H9 (cell line): ENCODE results near the gene NSUN7. TPM values are rescaled to one million over a fixed set of nuclear protein-coding genes. Genes with fewer than 3 reads are reported as not detected.

Experiments
- DNase-seq: peaks from one replicate; pipeline ENCODE4 v3.0.0-alpha.2; 2017
- H2AFZ ChIP-seq: one replicate; pipeline ENCODE4 v1.6.1; 2013; ENCODE audit warnings: mild to moderate bottlenecking, low read length, control low read depth, moderate library complexity
- H2AK5ac ChIP-seq: 2 replicates; pipeline ENCODE4 v1.6.1; 2013; ENCODE audit warnings: low read length, control low read depth, mixed read lengths; ENCODE audit not compliant: insufficient read length
- H2BK120ac ChIP-seq: one replicate; pipeline ENCODE4 v1.6.1; 2013; ENCODE audit warnings: low read depth, mild to moderate bottlenecking, low read length, control low read depth, inconsistent platforms; ENCODE audit not compliant: poor library complexity, severe bottlenecking
- H2BK12ac ChIP-seq: 2 replicates; pipeline ENCODE4 v1.6.1; 2013; ENCODE audit warnings: low read length, control low read depth, mixed read lengths, low read depth; ENCODE audit not compliant: insufficient read length
- H2BK15ac ChIP-seq: 2 replicates; pipeline ENCODE4 v1.6.1; 2013; ENCODE audit warnings: low read depth, low read length, control low read depth
- H2BK20ac ChIP-seq: one replicate; pipeline ENCODE4 v1.6.1; 2013; ENCODE audit warnings: low read depth, mild to moderate bottlenecking, low read length, control low read depth, inconsistent platforms; ENCODE audit not compliant: poor library complexity, severe bottlenecking
- H2BK5ac ChIP-seq: 2 replicates; pipeline ENCODE4 v1.6.1; 2013; ENCODE audit warnings: low read length, control low read depth, mixed read lengths; ENCODE audit not compliant: insufficient read length
- H3K14ac ChIP-seq: 2 replicates; pipeline ENCODE4 v1.6.1; 2013; ENCODE audit warnings: low read length, control low read depth; ENCODE audit not compliant: insufficient read depth
- H3K18ac ChIP-seq: 2 replicates; pipeline ENCODE4 v1.6.1; 2013; ENCODE audit warnings: low read depth, mild to moderate bottlenecking, mixed read lengths, low read length, control low read depth; ENCODE audit not compliant: insufficient read length
- H3K23ac ChIP-seq: 2 replicates; pipeline ENCODE4 v1.6.1; 2013; ENCODE audit warnings: low read length, control low read depth, mixed read lengths, low read depth; ENCODE audit not compliant: insufficient read length
- H3K23me2 ChIP-seq: 2 replicates; pipeline ENCODE4 v1.6.1; 2013; ENCODE audit warnings: low read depth, mild to moderate bottlenecking, mixed read lengths, low read length, control low read depth; ENCODE audit not compliant: insufficient read length, poor library complexity, severe bottlenecking
- H3K27ac ChIP-seq: 2 replicates; pipeline ENCODE4 v1.5.1; 2013; ENCODE audit warnings: low read length, control low read depth, mixed read lengths, low read depth; ENCODE audit not compliant: insufficient read length
- H3K27me3 ChIP-seq: 2 replicates; pipeline ENCODE4 v1.6.1; 2013; ENCODE audit warnings: low read length, control low read depth, inconsistent platforms; ENCODE audit not compliant: insufficient read depth
- H3K4ac ChIP-seq: 2 replicates; pipeline ENCODE4 v1.6.1; 2013; ENCODE audit warnings: low read depth, mild to moderate bottlenecking, control low read depth, inconsistent platforms, low read length, moderate library complexity
- H3K4me1 ChIP-seq: 2 replicates; pipeline ENCODE4 v1.6.1; 2013; ENCODE audit warnings: low read length, control low read depth, inconsistent platforms; ENCODE audit not compliant: insufficient read depth
- H3K4me2 ChIP-seq: 2 replicates; pipeline ENCODE4 v1.6.1; 2013; ENCODE audit warnings: low read length, control low read depth, mixed read lengths; ENCODE audit not compliant: insufficient read length, insufficient read depth
- H3K56ac ChIP-seq: 2 replicates; pipeline ENCODE4 v1.6.1; 2013; ENCODE audit warnings: low read depth, mild to moderate bottlenecking, mixed read lengths, low read length, control low read depth; ENCODE audit not compliant: insufficient read length
- H3K79me1 ChIP-seq: 2 replicates; pipeline ENCODE4 v1.6.1; 2013; ENCODE audit warnings: low read depth, mild to moderate bottlenecking, moderate library complexity, low read length, control low read depth, inconsistent platforms; ENCODE audit not compliant: insufficient read depth, poor library complexity, severe bottlenecking
- H3K79me2 ChIP-seq: 2 replicates; pipeline ENCODE4 v1.6.1; 2013; ENCODE audit warnings: low read length, control low read depth, inconsistent platforms; ENCODE audit not compliant: insufficient read depth
- H3K9ac ChIP-seq: 2 replicates; pipeline ENCODE4 v1.6.1; 2013; ENCODE audit warnings: low read length, control low read depth, mixed read lengths; ENCODE audit not compliant: insufficient read length; ENCODE audit errors: extremely low read depth
- H3K9me3 ChIP-seq: one replicate; pipeline ENCODE4 v1.6.1; 2013; ENCODE audit warnings: low read depth, low read length, inconsistent platforms; ENCODE audit not compliant: control insufficient read depth
- H3T11ph ChIP-seq: one replicate; pipeline ENCODE4 v1.6.1; 2013; ENCODE audit warnings: mild to moderate bottlenecking, low read length, control low read depth, inconsistent platforms
- H4K20me1 ChIP-seq: one replicate; pipeline ENCODE4 v1.6.1; 2013; ENCODE audit not compliant: control insufficient read depth, insufficient read length, insufficient read depth
- H4K5ac ChIP-seq: 2 replicates; pipeline ENCODE4 v1.6.1; 2013; ENCODE audit warnings: low read depth, mild to moderate bottlenecking, mixed read lengths, low read length, control low read depth; ENCODE audit not compliant: insufficient read length
- H4K8ac ChIP-seq: replicated peaks from 2 replicates; pipeline ENCODE4 v1.6.1; 2013; ENCODE audit warnings: low read length, control low read depth, mixed read lengths, low read depth; ENCODE audit not compliant: insufficient read length
- H4K91ac ChIP-seq: 2 replicates; pipeline ENCODE4 v1.6.1; 2013; ENCODE audit warnings: low read depth, mild to moderate bottlenecking, moderate library complexity, mixed read lengths, low read length, control low read depth; ENCODE audit not compliant: insufficient read length
- H3K27ac Mint-ChIP-seq, 3 experiments: 2 replicates in 2 of 3; 3 replicates in 1 of 3; pipeline ENCODE4 v1.8.0; 2020 to 2021; ENCODE audit warnings: mixed read lengths in 3 of 3, mild to moderate bottlenecking in 1 of 3, moderate library complexity in 1 of 3
- H3K27me3 Mint-ChIP-seq: 2 replicates; pipeline ENCODE4 v1.8.0; 2021; ENCODE audit warnings: low read depth, mild to moderate bottlenecking, moderate library complexity, mixed read lengths
- H3K36me3 Mint-ChIP-seq, 3 experiments: 2 replicates in 2 of 3; 3 replicates in 1 of 3; pipeline ENCODE4 v1.8.0; 2020 to 2021; ENCODE audit warnings: low read depth in 3 of 3, mixed read lengths in 3 of 3; ENCODE audit not compliant: insufficient read depth in 1 of 3
- H3K4me1 Mint-ChIP-seq, 2 experiments: 2 replicates each; pipeline ENCODE4 v1.8.0; 2020; ENCODE audit warnings: mixed read lengths in 2 of 2
- H3K4me3 Mint-ChIP-seq, 2 experiments: 2 replicates in 1 of 2; 3 replicates in 1 of 2; pipeline ENCODE4 v1.8.0; 2020 to 2021; ENCODE audit warnings: mild to moderate bottlenecking in 2 of 2, mixed read lengths in 2 of 2, moderate library complexity in 1 of 2
- H3K9me3 Mint-ChIP-seq, 2 experiments: 2 replicates in 1 of 2; 3 replicates in 1 of 2; pipeline ENCODE4 v1.8.0; 2020; ENCODE audit warnings: mild to moderate bottlenecking in 2 of 2, mixed read lengths in 2 of 2, moderate library complexity in 1 of 2
- CTCF ChIP-seq: fragments of 200-600 bp; sonication (generic); conservative IDR thresholded peaks from 3 replicates; pipeline ENCODE4 v1.8.0; 2021; ENCODE audit warnings: antibody characterized with exemption, mild to moderate bottlenecking
- WGBS: extraction: QIAGEN DNeasy Blood & Tissue Kit; methylation state at CpG from one replicate; pipeline ENCODE4 v1.1.7; 2013; ENCODE audit warnings: missing lambda C conversion rate, low lambda C conversion rate, mixed read lengths; ENCODE audit not compliant: insufficient read length; ENCODE audit errors: extremely low coverage; 5-methylcytosine and 5-hydroxymethylcytosine counted together
- total RNA-seq: library from RNA; stranded (reverse); gene quantifications from 2 replicates; pipeline ENCODE4 v1.2.1, GENCODE V29; 2021

Gene NSUN7
- total RNA-seq, 1 experiment from 2014 or later, result 15.9 TPM

DNA sequence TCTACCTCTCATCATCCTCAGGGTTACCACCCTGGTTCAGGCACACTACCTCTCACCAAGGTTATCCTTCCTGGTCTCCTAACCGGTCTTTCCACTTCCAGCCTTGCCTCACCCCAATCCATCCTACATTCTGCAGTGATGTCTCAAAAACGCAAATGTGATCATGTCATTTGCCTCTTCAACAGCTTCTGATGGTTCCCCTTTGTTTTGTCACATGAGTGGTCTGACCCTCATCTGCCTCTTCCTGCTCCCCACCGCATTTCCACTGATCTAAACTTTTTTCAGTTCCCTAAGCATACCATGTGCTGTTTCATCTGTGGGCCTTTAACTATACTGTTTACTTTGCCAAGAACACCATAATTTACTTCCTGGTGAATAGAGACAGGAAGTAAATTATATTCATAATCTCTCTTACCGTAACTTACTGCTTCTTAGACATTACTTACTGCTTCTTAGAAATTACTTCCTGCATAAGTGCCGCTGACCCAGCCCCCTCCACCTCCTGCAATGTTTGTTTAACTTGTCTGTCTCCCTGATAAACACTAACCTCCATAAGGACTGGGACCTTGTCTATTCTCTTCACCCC, 27.1 kb upstream of the NSUN7 start:
- Histone ChIP-seq H3K23ac (no peak overlapping the region), H3K27ac (no peak overlapping the region), H3K56ac (no peak overlapping the region), H2BK12ac (no peak overlapping the region), H3K4me2 (no peak overlapping the region), H3K18ac (no peak overlapping the region), H3K79me2 (no peaks in the 10 kb centered on the region), H2BK20ac (no peak overlapping the region), H3K14ac (no peak overlapping the region), H3K9ac (no peak overlapping the region), H3T11ph (no peak overlapping the region), H2BK5ac (no peak overlapping the region), H3K27me3 (no peaks in the 10 kb centered on the region), H2BK120ac (no peak overlapping the region), H2BK15ac (no peak overlapping the region), H3K4ac (no peak overlapping the region), H2AK5ac (no peak overlapping the region), H4K5ac (no peak overlapping the region), H3K79me1 (no peaks in the 10 kb centered on the region), H4K91ac (no peak overlapping the region), H4K8ac (no peak overlapping the region), H2AFZ (no peak overlapping the region), H3K4me1 (no peaks in the 10 kb centered on the region; the same call in 1 of the 2 replicates), H4K20me1 (no peaks in the 10 kb centered on the region), H3K23me2 (no peaks in the 10 kb centered on the region), H3K9me3 (no peaks in the 10 kb centered on the region)
- no peak for DNase-seq
- H3K27ac Mint-ChIP-seq, result no peak overlapping the region
- H3K36me3 Mint-ChIP-seq, result no peaks in the 10 kb centered on the region
- no peak for TF ChIP-seq CTCF
- no peak overlapping the region for H3K4me3 Mint-ChIP-seq
- H3K4me1 Mint-ChIP-seq, result peaks cover 14% of the 10 kb centered on the region in 2 experiments
- H3K9me3 Mint-ChIP-seq, result no peaks in the 10 kb centered on the region
- no peaks in the 10 kb centered on the region for H3K27me3 Mint-ChIP-seq
- WGBS, result no CpG with 5 or more reads among the region's 5 CpGs
